Measurements from ENCODE around the gene HSD17B1.

DNA sequence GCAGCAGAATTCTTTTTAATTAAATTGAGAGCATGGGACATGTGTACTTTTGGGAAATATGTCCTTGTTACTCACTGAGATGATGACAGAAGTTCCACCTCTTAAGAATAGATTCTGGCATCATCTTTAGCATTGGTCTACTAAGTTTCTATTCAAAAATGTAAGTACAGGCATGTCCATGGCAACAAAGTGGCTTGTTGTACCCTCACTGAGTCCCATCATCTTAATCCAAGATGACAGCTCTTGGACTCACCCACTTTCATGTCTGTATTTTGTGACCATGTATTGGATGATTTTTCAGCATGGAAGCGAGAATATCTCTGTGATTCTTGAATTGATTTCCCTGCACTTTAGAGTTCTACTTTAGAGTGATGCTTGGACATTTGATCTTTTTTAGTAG is 49.8 kb upstream of the HSD17B1 start:
- TF ChIP-seq EZH2phosphoT487 (IDR thresholded peaks at IDR 0.05; ENCODE audit: borderline replicate concordance) (no peak), CTCF (conservative IDR thresholded peaks at IDR 0.05; ENCODE audit: low read length) (no peak)
